K562 (cell line): ENCODE data around the gene CCDC192. TPM values are rescaled to one million over a fixed set of nuclear protein-coding genes. Genes with fewer than 3 reads are reported as not detected.
A peak's percentile ranks its signal among the peaks of the same experiment; 100 is the strongest.

Source experiments
- ATAC-seq: fragments of 200-7000 bp; cut with Tn5 transposase; 3 replicates; pipeline ENCODE4 v1.9.1; 2020; ENCODE audit warnings: moderate library complexity
- BruUV-seq: library from RNA; stranded (reverse); fragments of 400-500 nt; replicated peaks from 2 replicates; lab custom pipeline; 2021; lab: Mats Ljungman, UMichigan
- CTCF ChIA-PET: fragments of 300-600 bp; formaldehyde crosslinking; extraction: SDS; loops from one replicate; lab custom pipeline; 2021; ENCODE audit warnings: low intra/inter-chr PET ratio; lab: Yijun Ruan, JAX
- POLR2A ChIA-PET: fragments of 300-600, 350-650 bp; sonication (Branson Sonifier 250); formaldehyde crosslinking; extraction: SDS; loops from one replicate; lab custom pipeline; 2021; ENCODE audit warnings: antibody characterized with exemption, inconsistent platforms; lab: Yijun Ruan, JAX
- DNase-seq, 4 experiments: peaks; one replicate each; pipeline versions ENCODE4 v3.0.0 to v3.0.0-alpha.2; 2011 to 2018; ENCODE audit warnings: low spot score in 3 of 4, mixed read lengths in 3 of 4; ENCODE audit errors: extremely low read depth in 1 of 4
- FAIRE-seq: peaks from 2 replicates; lab custom pipeline; 2011; peaks lifted over from hg19 to GRCh38; lab: Jason Lieb, UNC
- H2AFZ ChIP-seq: 2 replicates; pipeline ENCODE4 v1.6.0; 2011; ENCODE audit warnings: low read depth, low read length, control low read depth, inconsistent platforms
- H3K27ac ChIP-seq: fragments of 200-600 bp; 3 replicates; pipeline ENCODE4 v1.8.0; 2011; ENCODE audit warnings: low read depth, mild to moderate bottlenecking, control low read depth, inconsistent platforms, low read length, moderate library complexity, mixed read lengths; ENCODE audit errors: extremely low read depth
- H3K27me3 ChIP-seq, 2 experiments: fragments of 300-600 bp in 1 of 2; 2 replicates in 1 of 2; 3 replicates in 1 of 2; pipeline versions ENCODE4 v1.6.0 to v1.8.0; 2011; ENCODE audit warnings: inconsistent platforms in 2 of 2, low read length in 2 of 2, mild to moderate bottlenecking in 1 of 2, mixed read lengths in 1 of 2, moderate library complexity in 1 of 2; ENCODE audit not compliant: control insufficient read depth in 2 of 2, insufficient read depth in 2 of 2
- H3K36me3 ChIP-seq: fragments of 300-600 bp; 3 replicates; pipeline ENCODE4 v1.8.0; 2011; ENCODE audit warnings: mild to moderate bottlenecking, low read length, inconsistent platforms; ENCODE audit not compliant: control insufficient read depth, insufficient read depth
- H3K4me1 ChIP-seq, 2 experiments: fragments of 200-600 bp in 1 of 2; replicated peaks in 1 of 2; 2 replicates in 1 of 2; 3 replicates in 1 of 2; pipeline versions ENCODE4 v1.5.1 to v1.8.0; 2011; ENCODE audit warnings: inconsistent platforms in 2 of 2, low read length in 2 of 2, mild to moderate bottlenecking in 1 of 2, mixed read lengths in 1 of 2, moderate library complexity in 1 of 2; ENCODE audit not compliant: control insufficient read depth in 2 of 2, insufficient read depth in 2 of 2
- H3K4me2 ChIP-seq: 2 replicates; pipeline ENCODE4 v1.6.1; 2011; ENCODE audit warnings: low read length, control low read depth, inconsistent platforms, mixed read lengths; ENCODE audit not compliant: insufficient read depth
- H3K4me3 ChIP-seq: fragments of 200-600 bp; sonication (generic), shearing (Covaris generic); 2 replicates; pipeline ENCODE4 v1.5.1; 2016; ENCODE audit warnings: control low read depth, inconsistent platforms
- H3K79me2 ChIP-seq: fragments of 200-600 bp; 3 replicates; pipeline ENCODE4 v1.8.0; 2011; ENCODE audit warnings: low read length, inconsistent platforms; ENCODE audit not compliant: control insufficient read depth, insufficient read depth
- H3K9ac ChIP-seq, 2 experiments: 2 replicates each; pipeline versions ENCODE4 v1.6.0 to v1.6.1; 2011; ENCODE audit warnings: low read depth in 2 of 2, low read length in 2 of 2, control low read depth in 1 of 2, inconsistent platforms in 1 of 2, mild to moderate bottlenecking in 1 of 2, mixed read lengths in 1 of 2; ENCODE audit not compliant: insufficient read depth in 1 of 2
- H3K9me1 ChIP-seq: one replicate; pipeline ENCODE4 v1.6.0; 2011; ENCODE audit warnings: inconsistent platforms, mild to moderate bottlenecking, low read length, moderate library complexity; ENCODE audit not compliant: control insufficient read depth, insufficient read depth
- H3K9me3 ChIP-seq: replicated peaks from 2 replicates; pipeline ENCODE4 v1.5.1; 2011; ENCODE audit warnings: low read depth, low read length, inconsistent platforms; ENCODE audit not compliant: control insufficient read depth, insufficient read depth
- H4K20me1 ChIP-seq: replicated peaks from 2 replicates; pipeline ENCODE4 v1.6.1; 2011; ENCODE audit warnings: low read length, inconsistent platforms, mixed read lengths; ENCODE audit not compliant: control insufficient read depth, insufficient read depth
- ADNP ChIP-seq: fragments of 200-800 bp; sonication (Bioruptor generic); IDR thresholded peaks from 2 replicates; pipeline ENCODE4 v1.6.1; 2016; ENCODE audit warnings: missing genetic modification characterization, missing compliant biosample characterization
- ATF3 ChIP-seq, 2 experiments: fragments of 450-650 bp in 1 of 2; sonication (generic) in 1 of 2; formaldehyde crosslinking in 1 of 2; IDR thresholded peaks in 1 of 2; conservative IDR thresholded peaks in 1 of 2; 2 replicates each; pipeline versions ENCODE4 v1.6.1 to v1.8.1; 2016 to 2023; ENCODE audit warnings: mild to moderate bottlenecking in 2 of 2, moderate library complexity in 2 of 2, inconsistent platforms in 1 of 2, missing genetic modification reagents in 1 of 2
- CEBPB ChIP-seq: fragments of 450-650 bp; IDR thresholded peaks from 2 replicates; pipeline ENCODE4 v1.6.1; 2016; ENCODE audit warnings: missing genetic modification characterization, missing compliant biosample characterization
- CEBPG ChIP-seq, 3 experiments: fragments of 200-800 bp in 1 of 3; sonication (Bioruptor generic) in 1 of 3; sonication (generic) in 1 of 3; formaldehyde crosslinking in 1 of 3; IDR thresholded peaks in 2 of 3; conservative IDR thresholded peaks in 1 of 3; 2 replicates each; pipeline versions ENCODE4 v1.6.1 to v1.8.0; 2016 to 2022; ENCODE audit warnings: missing compliant biosample characterization in 2 of 3, missing genetic modification characterization in 2 of 3, mild to moderate bottlenecking in 1 of 3, missing genetic modification reagents in 1 of 3
- HIVEP1 ChIP-seq: fragments of 250-450 bp; sonication (Bioruptor Pico); IDR thresholded peaks from 2 replicates; pipeline ENCODE4 v1.4.0; 2020; ENCODE audit warnings: mild to moderate bottlenecking
- KDM1A ChIP-seq, 2 experiments: fragments of 450-650 bp; IDR thresholded peaks; 2 replicates each; pipeline ENCODE4 v1.6.1; 2016; ENCODE audit warnings: mild to moderate bottlenecking in 2 of 2
- PRMT5 ChIP-seq: sonication (generic); formaldehyde crosslinking; IDR thresholded peaks from 2 replicates; pipeline ENCODE4 v1.5.0; 2020; ENCODE audit warnings: missing genetic modification reagents
- PRPF4 ChIP-seq: fragments of 200-400 bp; formaldehyde crosslinking; IDR thresholded peaks from one replicate; pipeline ENCODE4 v1.6.1; 2017; ENCODE audit warnings: low read length, low read depth, mild to moderate bottlenecking; ENCODE audit not compliant: insufficient read depth, poor library complexity, severe bottlenecking
- ZBTB8A ChIP-seq: fragments of 450-650 bp; IDR thresholded peaks from 2 replicates; pipeline ENCODE4 v1.6.1; 2018; ENCODE audit warnings: mild to moderate bottlenecking, moderate library complexity; ENCODE audit not compliant: partially characterized antibody
- ZNF146 ChIP-seq: IDR thresholded peaks from one replicate; pipeline ENCODE4 v1.6.1; 2018; ENCODE audit warnings: missing compliant biosample characterization; ENCODE audit not compliant: unreplicated experiment
- ZNF277 ChIP-seq: fragments of 250-450 bp; sonication (Bioruptor Pico); IDR thresholded peaks from 2 replicates; pipeline ENCODE4 v1.8.0; 2022; ENCODE audit warnings: inconsistent platforms, mild to moderate bottlenecking, moderate library complexity, borderline replicate concordance
- ZSCAN32 ChIP-seq: fragments of 450-650 bp; formaldehyde crosslinking; IDR thresholded peaks from 2 replicates; pipeline ENCODE4 v1.4.0; 2020; ENCODE audit warnings: mild to moderate bottlenecking, moderate library complexity
- WGBS: fragments of 100-300 bp; shearing (Covaris generic); methylation state at CpG from one replicate; pipeline ENCODE4 v1.1.6; 2016; ENCODE audit warnings: low coverage, mixed read lengths; ENCODE audit not compliant: insufficient coverage; ENCODE audit errors: missing lambda C conversion rate; 5-methylcytosine and 5-hydroxymethylcytosine counted together
- in situ Hi-C: fragments of 300-500 bp; cut with MboI; formaldehyde crosslinking; loops from 4 replicates; pipeline ENCODE4 v1.15.0; 2018; ENCODE audit warnings: inconsistent platforms, mixed read lengths
- intact Hi-C: fragments of 100-400 bp; cut with micrococcal nuclease; formaldehyde crosslinking; loops from 2 replicates; pipeline ENCODE4 v1.14.2; 2022
- polyA plus RNA-seq, 8 experiments: library from polyadenylated mRNA; depleted of rRNA in 4 of 8; stranded (reverse) in 5 of 8; unstranded in 3 of 8; fragments of >200 nt; fragmentation: Nextera tagmentation in 2 of 8; fragmentation: Illumina TruSeq in 1 of 8; extraction: Ambion mirVana in 2 of 8; extraction: Trizol in 1 of 8; gene quantifications; 2 replicates each; pipeline versions ENCODE4 v1.2.1 to v1.2.3, GENCODE V29; 2011 to 2014; ENCODE audit warnings: inconsistent platforms in 1 of 8, missing spikeins in 1 of 8
- total RNA-seq, 7 experiments: library from RNA; depleted of rRNA in 6 of 7; stranded (reverse); fragments of >200 nt in 6 of 7; fragmentation: Illumina TruSeq in 2 of 7; extraction: Trizol in 2 of 7; gene quantifications; 2 replicates each; pipeline versions ENCODE4 v1.2.1 to v1.2.3, GENCODE V29; 2011 to 2021; ENCODE audit warnings: low replicate concordance in 1 of 7

CCDC192 gene
- total and polyA plus RNA-seq, 9 of the 15 experiments (the other 6 are each of a cell fraction or from before 2014, with no cell fraction given) = 0.21 to 0.66 (median 0.38) TPM; not detected in 2

- Histone ChIP-seq H3K4me3 (no peak overlapping the region), H3K9ac (no peak overlapping the region), H3K9me1 (no peaks in the 10 kb centered on the region), H2AFZ (no peak overlapping the region), H3K79me2 (no peaks in the 10 kb centered on the region), H3K4me1 (no peaks in the 10 kb centered on the region), H3K9me3 (no peaks in the 10 kb centered on the region; the same call in 1 of the 2 replicates), H3K27me3 (no peaks in the 10 kb centered on the region), H3K36me3 (no peaks in the 10 kb centered on the region), H3K4me2 (no peak overlapping the region), H3K27ac (no peak overlapping the region), H4K20me1 (no peaks in the 10 kb centered on the region)
- FAIRE-seq (no peak), DNase-seq (no peak), ATAC-seq (no peak)
- ChIA-PET CTCF (no interaction called here), POLR2A (no interaction called here)
- in situ Hi-C loops (no loop called here), intact Hi-C loops (no loop called here)
- no peak for TF ChIP-seq CEBPG (CRISPR knock-in tag; IDR thresholded peaks at IDR 0.05)
- TF ChIP-seq CEBPG (tag; conservative IDR thresholded peaks at IDR 0.05 in 1 of 2, IDR thresholded peaks at IDR 0.05 in 1 of 2) = peak; percentile 36 to 90; a peak in 3 of 4 replicates
- TF ChIP-seq CEBPB (tag) = peak; percentile 85
- TF ChIP-seq ZBTB8A = no peak
- no peak for TF ChIP-seq PRPF4
- BruUV-seq = no TSS peak
- WGBS = 4% methylated on average over 2 of the region's 2 CpGs
Observed at GRCh38 chr5:127723571-127723970, 20.4 kb downstream of the CCDC192 start.

- Histone ChIP-seq H2AFZ (no peak overlapping the region), H3K4me2 (no peak overlapping the region), H3K36me3 (no peaks in the 10 kb centered on the region), H3K79me2 (no peaks in the 10 kb centered on the region), H3K27ac (no peak overlapping the region), H3K27me3 (no peaks in the 10 kb centered on the region), H3K4me3 (no peak overlapping the region), H3K4me1 (no peaks in the 10 kb centered on the region), H3K9me3 (no peaks in the 10 kb centered on the region), H3K9me1 (no peaks in the 10 kb centered on the region), H4K20me1 (no peaks in the 10 kb centered on the region), H3K9ac (no peak overlapping the region)
- in situ Hi-C loops = no loop called here
- ATAC-seq (no peak), DNase-seq (no peak), FAIRE-seq (no peak)
- 10% methylated on average over 1 of the region's 1 CpG for WGBS
- POLR2A ChIA-PET = no interaction called here
- BruUV-seq = no TSS peak
- CTCF ChIA-PET = no interaction called here
- intact Hi-C loops = no loop called here
- TF ChIP-seq ZNF146 (CRISPR knock-in tag) (no peak), HIVEP1 (CRISPR knock-in tag) (no peak), ADNP (tag) (no peak), ZNF277 (CRISPR knock-in tag) (no peak), ZSCAN32 (peak; percentile 66; the same call in 1 of the 2 replicates), CEBPG (CRISPR knock-in tag; IDR thresholded peaks at IDR 0.05) (no peak), CEBPG (tag; conservative IDR thresholded peaks at IDR 0.05 in 1 of 2, IDR thresholded peaks at IDR 0.05 in 1 of 2) (peak; percentile 59 to 93; a peak in 3 of 4 replicates), PRMT5 (no peak), ATF3 (IDR thresholded peaks at IDR 0.05) (peak; percentile 78), ATF3 (CRISPR knock-in tag; conservative IDR thresholded peaks at IDR 0.05) (no peak), KDM1A (IDR thresholded peaks at IDR 0.05) (no peak)
Observed at GRCh38 chr5:127725673-127726072, 22.5 kb downstream of the CCDC192 start.
